ENCODE data around the gene TFIP11.

DNA sequence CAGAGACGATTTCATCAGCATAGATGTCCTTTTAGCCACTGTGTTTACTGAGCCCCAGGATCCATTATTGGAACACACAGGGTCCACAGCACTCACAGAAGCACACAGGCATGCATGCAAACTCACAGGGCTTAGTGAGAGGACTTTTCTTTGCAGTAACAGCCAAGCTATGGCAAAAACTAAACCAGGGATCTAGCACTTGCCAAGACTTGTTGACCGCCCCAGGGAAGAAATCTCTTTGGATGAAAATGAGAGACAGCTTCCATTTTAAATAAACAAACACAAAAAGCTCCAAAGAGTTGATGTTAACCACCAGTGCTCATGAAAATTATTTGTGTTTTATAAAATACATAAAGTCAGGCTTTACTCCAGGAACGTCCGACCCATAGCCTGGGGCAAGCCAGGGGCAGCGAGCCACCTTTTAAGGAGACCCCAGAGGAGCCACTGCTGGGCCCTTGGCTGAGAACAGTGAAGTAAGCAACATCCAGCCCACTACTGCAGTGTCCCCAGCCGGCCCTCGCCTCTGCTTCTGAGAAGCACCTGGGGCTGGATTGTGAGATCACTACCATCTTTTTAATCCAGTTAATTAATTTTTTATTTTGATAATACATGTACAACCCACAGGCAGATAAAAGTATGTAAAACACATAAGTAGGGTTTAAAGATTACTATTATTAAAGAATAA lies 22.0 kb upstream of the TFIP11 start:
- no peak for TF ChIP-seq POLR2AphosphoS5 (IDR thresholded peaks at IDR 0.05; ENCODE audit: low read depth, low read length)
- TF ChIP-seq, protein P1, sequence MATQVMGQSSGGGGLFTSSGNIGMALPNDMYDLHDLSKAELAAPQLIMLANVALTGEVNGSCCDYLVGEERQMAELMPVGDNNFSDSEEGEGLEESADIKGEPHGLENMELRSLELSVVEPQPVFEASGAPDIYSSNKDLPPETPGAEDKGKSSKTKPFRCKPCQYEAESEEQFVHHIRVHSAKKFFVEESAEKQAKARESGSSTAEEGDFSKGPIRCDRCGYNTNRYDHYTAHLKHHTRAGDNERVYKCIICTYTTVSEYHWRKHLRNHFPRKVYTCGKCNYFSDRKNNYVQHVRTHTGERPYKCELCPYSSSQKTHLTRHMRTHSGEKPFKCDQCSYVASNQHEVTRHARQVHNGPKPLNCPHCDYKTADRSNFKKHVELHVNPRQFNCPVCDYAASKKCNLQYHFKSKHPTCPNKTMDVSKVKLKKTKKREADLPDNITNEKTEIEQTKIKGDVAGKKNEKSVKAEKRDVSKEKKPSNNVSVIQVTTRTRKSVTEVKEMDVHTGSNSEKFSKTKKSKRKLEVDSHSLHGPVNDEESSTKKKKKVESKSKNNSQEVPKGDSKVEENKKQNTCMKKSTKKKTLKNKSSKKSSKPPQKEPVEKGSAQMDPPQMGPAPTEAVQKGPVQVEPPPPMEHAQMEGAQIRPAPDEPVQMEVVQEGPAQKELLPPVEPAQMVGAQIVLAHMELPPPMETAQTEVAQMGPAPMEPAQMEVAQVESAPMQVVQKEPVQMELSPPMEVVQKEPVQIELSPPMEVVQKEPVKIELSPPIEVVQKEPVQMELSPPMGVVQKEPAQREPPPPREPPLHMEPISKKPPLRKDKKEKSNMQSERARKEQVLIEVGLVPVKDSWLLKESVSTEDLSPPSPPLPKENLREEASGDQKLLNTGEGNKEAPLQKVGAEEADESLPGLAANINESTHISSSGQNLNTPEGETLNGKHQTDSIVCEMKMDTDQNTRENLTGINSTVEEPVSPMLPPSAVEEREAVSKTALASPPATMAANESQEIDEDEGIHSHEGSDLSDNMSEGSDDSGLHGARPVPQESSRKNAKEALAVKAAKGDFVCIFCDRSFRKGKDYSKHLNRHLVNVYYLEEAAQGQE (IDR thresholded peaks at IDR 0.05; ENCODE audit: insufficient read depth in 1 of 2, low read depth in 2 of 2, low read length in 2 of 2): no peak
- TF ChIP-seq TAF1 (IDR thresholded peaks at IDR 0.05; ENCODE audit: borderline replicate concordance, insufficient read depth, low read length): no peak
- no peak for TF ChIP-seq FOXP2 (optimal IDR thresholded peaks at IDR 0.05; ENCODE audit: borderline replicate concordance, extremely low read depth, extremely low read length, insufficient read depth)

Measured in PFSK-1 (cell line).